Neural cell (in vitro differentiated cells): ENCODE results near the gene MAPT. TPM values are rescaled to one million over a fixed set of nuclear protein-coding genes. Genes with fewer than 3 reads are reported as not detected.

Source experiments
- H2AFZ ChIP-seq: fragments of 200-600, 300-800 bp; sonication (generic), shearing (Covaris generic); 2 replicates; pipeline ENCODE4 v1.6.0; 2014; ENCODE audit warnings: low read depth, mild to moderate bottlenecking, antibody characterized with exemption, low read length, moderate library complexity
- H3F3A ChIP-seq: fragments of 200-600 bp; shearing (Covaris generic); 2 replicates; pipeline ENCODE4 v1.6.1; 2016; ENCODE audit warnings: mild to moderate bottlenecking, moderate library complexity, mixed read lengths, antibody characterized with exemption, low read length; ENCODE audit not compliant: insufficient read depth, poor library complexity, severe bottlenecking
- H3K27ac ChIP-seq: fragments of 200-600, 300-800 bp; sonication (generic), shearing (Covaris generic); 2 replicates; pipeline ENCODE4 v1.5.1; 2014; ENCODE audit warnings: mild to moderate bottlenecking, low read length, moderate library complexity
- H3K27me3 ChIP-seq: fragments of 300-800, 200-600 bp; sonication (generic), shearing (Covaris generic); 2 replicates; pipeline ENCODE4 v1.6.0; 2014; ENCODE audit warnings: mild to moderate bottlenecking, low read depth, low read length, moderate library complexity; ENCODE audit not compliant: insufficient read depth
- H3K36me3 ChIP-seq: fragments of 300-800, 200-600 bp; sonication (generic), shearing (Covaris generic); 2 replicates; pipeline ENCODE4 v1.5.1; 2014; ENCODE audit warnings: mild to moderate bottlenecking, antibody characterized with exemption, low read length, moderate library complexity; ENCODE audit not compliant: insufficient read depth
- H3K4me2 ChIP-seq: fragments of 300-800, 200-600 bp; sonication (generic), shearing (Covaris generic); 2 replicates; pipeline ENCODE4 v1.6.0; 2014; ENCODE audit warnings: mild to moderate bottlenecking, low read length
- H3K4me3 ChIP-seq: fragments of 300-800, 200-600 bp; sonication (generic), shearing (Covaris generic); 2 replicates; pipeline ENCODE4 v1.5.1; 2014; ENCODE audit warnings: mild to moderate bottlenecking, low read length, moderate library complexity
- H3K79me2 ChIP-seq: fragments of 200-600 bp; shearing (Covaris generic); replicated peaks from 2 replicates; pipeline ENCODE4 v1.6.0; 2014; ENCODE audit warnings: mild to moderate bottlenecking, low read length, moderate library complexity; ENCODE audit not compliant: insufficient read depth
- H3K9ac ChIP-seq: fragments of 300-800, 200-600 bp; sonication (generic), shearing (Covaris generic); 2 replicates; pipeline ENCODE4 v1.6.1; 2016; ENCODE audit warnings: mild to moderate bottlenecking, low read length, mixed read lengths
- H3K9me2 ChIP-seq: fragments of 200-600 bp; shearing (Covaris generic); 2 replicates; pipeline ENCODE4 v1.6.1; 2016; ENCODE audit warnings: mild to moderate bottlenecking, low read length, mixed read lengths; ENCODE audit not compliant: insufficient read depth
- H3K9me3 ChIP-seq: fragments of 200-600, 300-800 bp; sonication (generic), shearing (Covaris generic); 2 replicates; pipeline ENCODE4 v1.6.1; 2016; ENCODE audit warnings: mild to moderate bottlenecking, mixed run types, low read length, moderate library complexity, mixed read lengths
- H4K20me1 ChIP-seq: fragments of 200-600 bp; shearing (Covaris generic); 2 replicates; pipeline ENCODE4 v1.6.1; 2016; ENCODE audit warnings: mild to moderate bottlenecking, mixed run types; ENCODE audit not compliant: insufficient read depth
- CTCF ChIP-seq: fragments of 450-650 bp; IDR thresholded peaks from 2 replicates; pipeline ENCODE4 v1.5.1; 2014; ENCODE audit warnings: antibody characterized with exemption, mild to moderate bottlenecking, moderate library complexity; ENCODE audit not compliant: poor library complexity, severe bottlenecking
- EP300 ChIP-seq: fragments of 450-650 bp; conservative IDR thresholded peaks from 2 replicates; pipeline ENCODE4 v1.6.1; 2014; ENCODE audit warnings: antibody characterized with exemption, mild to moderate bottlenecking, moderate library complexity; ENCODE audit not compliant: poor library complexity, severe bottlenecking
- EZH2 ChIP-seq: fragments of 200-600, 300-800 bp; shearing (Covaris generic), sonication (generic); IDR thresholded peaks from 2 replicates; pipeline ENCODE4 v1.6.1; 2014; ENCODE audit warnings: antibody characterized with exemption, low read length, borderline replicate concordance, mild to moderate bottlenecking; ENCODE audit not compliant: insufficient read depth, poor library complexity, severe bottlenecking
- MXI1 ChIP-seq: fragments of 450-650 bp; conservative IDR thresholded peaks from 2 replicates; pipeline ENCODE4 v1.6.1; 2014; ENCODE audit warnings: antibody characterized with exemption, mild to moderate bottlenecking; ENCODE audit not compliant: poor library complexity, severe bottlenecking
- POLR2AphosphoS5 ChIP-seq: IDR thresholded peaks from 2 replicates; pipeline ENCODE4 v1.6.1; 2012
- RAD21 ChIP-seq: fragments of 450-650 bp; conservative IDR thresholded peaks from 2 replicates; pipeline ENCODE4 v1.6.1; 2014; ENCODE audit warnings: antibody characterized with exemption, mild to moderate bottlenecking, moderate library complexity
- REST ChIP-seq: IDR thresholded peaks from 2 replicates; pipeline ENCODE4 v1.6.1; 2012; ENCODE audit warnings: borderline replicate concordance
- SMC3 ChIP-seq: fragments of 450-650 bp; conservative IDR thresholded peaks from 2 replicates; pipeline ENCODE4 v1.6.1; 2014; ENCODE audit warnings: antibody characterized with exemption, mild to moderate bottlenecking, moderate library complexity; ENCODE audit not compliant: poor library complexity
- TAF1 ChIP-seq: IDR thresholded peaks from 2 replicates; pipeline ENCODE4 v1.6.1; 2012; ENCODE audit warnings: low read depth
- polyA plus RNA-seq: library from polyadenylated mRNA; depleted of rRNA; stranded (reverse); fragments of >200 nt; gene quantifications from 2 replicates; pipeline ENCODE4 v1.2.3, GENCODE V29; 2014

MAPT gene
- polyA plus RNA-seq, 1 donor from 2014 or later, result 94.5 TPM

- H3K27me3 ChIP-seq, result no peaks in the 10 kb centered on the region
- H3K9me3 ChIP-seq, result no peaks in the 10 kb centered on the region
- no peaks in the 10 kb centered on the region for H3K9me2 ChIP-seq
- H2AFZ ChIP-seq, result no peak overlapping the region
- no peak overlapping the region for H3K27ac ChIP-seq
- H3K4me3 ChIP-seq, result no peak overlapping the region
- H3F3A ChIP-seq, result no peaks in the 10 kb centered on the region
- no peaks in the 10 kb centered on the region for H3K36me3 ChIP-seq
- no peaks in the 10 kb centered on the region for H3K79me2 ChIP-seq
- H3K9ac ChIP-seq, result no peak overlapping the region
- H3K4me2 ChIP-seq, result no peak overlapping the region
- TF ChIP-seq SMC3, result no peak
- no peak for TF ChIP-seq POLR2AphosphoS5
- TF ChIP-seq CTCF, result no peak
- TF ChIP-seq EZH2, result no peak
- no peak for TF ChIP-seq TAF1
- TF ChIP-seq RAD21, result no peak
- TF ChIP-seq REST, result no peak
- no peak for TF ChIP-seq MXI1
- TF ChIP-seq EP300, result no peak
- no peaks in the 10 kb centered on the region for H4K20me1 ChIP-seq
These were observed 43.9 kb upstream of the MAPT start for GRCh38 chr17:45850468-45850867.

GRCh38 chr17:45851022-45851421 is 43.3 kb upstream of the MAPT start:
- Histone ChIP-seq H3K27me3 (no peaks in the 10 kb centered on the region), H3K9me3 (no peaks in the 10 kb centered on the region), H2AFZ (no peak overlapping the region), H3F3A (no peaks in the 10 kb centered on the region), H3K27ac (no peak overlapping the region), H4K20me1 (no peaks in the 10 kb centered on the region), H3K79me2 (no peaks in the 10 kb centered on the region), H3K36me3 (no peaks in the 10 kb centered on the region), H3K9me2 (no peaks in the 10 kb centered on the region), H3K9ac (no peak overlapping the region), H3K4me3 (no peak overlapping the region), H3K4me2 (no peak overlapping the region)
- no peak for TF ChIP-seq POLR2AphosphoS5
- TF ChIP-seq REST, result no peak
- TF ChIP-seq MXI1, result no peak
- no peak for TF ChIP-seq CTCF
